H9 (cell line): ENCODE data around the gene MACC1. TPM values are rescaled to one million over a fixed set of nuclear protein-coding genes. Genes with fewer than 3 reads are reported as not detected.

Experiments
- DNase-seq: peaks from one replicate; pipeline ENCODE4 v3.0.0-alpha.2; 2017
- H2AFZ ChIP-seq: one replicate; pipeline ENCODE4 v1.6.1; 2013; ENCODE audit warnings: mild to moderate bottlenecking, low read length, control low read depth, moderate library complexity
- H2AK5ac ChIP-seq: 2 replicates; pipeline ENCODE4 v1.6.1; 2013; ENCODE audit warnings: low read length, control low read depth, mixed read lengths; ENCODE audit not compliant: insufficient read length
- H2BK120ac ChIP-seq: one replicate; pipeline ENCODE4 v1.6.1; 2013; ENCODE audit warnings: low read depth, mild to moderate bottlenecking, low read length, control low read depth, inconsistent platforms; ENCODE audit not compliant: poor library complexity, severe bottlenecking
- H2BK12ac ChIP-seq: 2 replicates; pipeline ENCODE4 v1.6.1; 2013; ENCODE audit warnings: low read length, control low read depth, mixed read lengths, low read depth; ENCODE audit not compliant: insufficient read length
- H2BK15ac ChIP-seq: 2 replicates; pipeline ENCODE4 v1.6.1; 2013; ENCODE audit warnings: low read depth, low read length, control low read depth
- H2BK20ac ChIP-seq: one replicate; pipeline ENCODE4 v1.6.1; 2013; ENCODE audit warnings: low read depth, mild to moderate bottlenecking, low read length, control low read depth, inconsistent platforms; ENCODE audit not compliant: poor library complexity, severe bottlenecking
- H2BK5ac ChIP-seq: 2 replicates; pipeline ENCODE4 v1.6.1; 2013; ENCODE audit warnings: low read length, control low read depth, mixed read lengths; ENCODE audit not compliant: insufficient read length
- H3K14ac ChIP-seq: 2 replicates; pipeline ENCODE4 v1.6.1; 2013; ENCODE audit warnings: low read length, control low read depth; ENCODE audit not compliant: insufficient read depth
- H3K18ac ChIP-seq: 2 replicates; pipeline ENCODE4 v1.6.1; 2013; ENCODE audit warnings: low read depth, mild to moderate bottlenecking, mixed read lengths, low read length, control low read depth; ENCODE audit not compliant: insufficient read length
- H3K23ac ChIP-seq: 2 replicates; pipeline ENCODE4 v1.6.1; 2013; ENCODE audit warnings: low read length, control low read depth, mixed read lengths, low read depth; ENCODE audit not compliant: insufficient read length
- H3K23me2 ChIP-seq: 2 replicates; pipeline ENCODE4 v1.6.1; 2013; ENCODE audit warnings: low read depth, mild to moderate bottlenecking, mixed read lengths, low read length, control low read depth; ENCODE audit not compliant: insufficient read length, poor library complexity, severe bottlenecking
- H3K27ac ChIP-seq: 2 replicates; pipeline ENCODE4 v1.5.1; 2013; ENCODE audit warnings: low read length, control low read depth, mixed read lengths, low read depth; ENCODE audit not compliant: insufficient read length
- H3K27me3 ChIP-seq: 2 replicates; pipeline ENCODE4 v1.6.1; 2013; ENCODE audit warnings: low read length, control low read depth, inconsistent platforms; ENCODE audit not compliant: insufficient read depth
- H3K4ac ChIP-seq: 2 replicates; pipeline ENCODE4 v1.6.1; 2013; ENCODE audit warnings: low read depth, mild to moderate bottlenecking, control low read depth, inconsistent platforms, low read length, moderate library complexity
- H3K4me1 ChIP-seq: 2 replicates; pipeline ENCODE4 v1.6.1; 2013; ENCODE audit warnings: low read length, control low read depth, inconsistent platforms; ENCODE audit not compliant: insufficient read depth
- H3K4me2 ChIP-seq: 2 replicates; pipeline ENCODE4 v1.6.1; 2013; ENCODE audit warnings: low read length, control low read depth, mixed read lengths; ENCODE audit not compliant: insufficient read length, insufficient read depth
- H3K56ac ChIP-seq: 2 replicates; pipeline ENCODE4 v1.6.1; 2013; ENCODE audit warnings: low read depth, mild to moderate bottlenecking, mixed read lengths, low read length, control low read depth; ENCODE audit not compliant: insufficient read length
- H3K79me1 ChIP-seq: 2 replicates; pipeline ENCODE4 v1.6.1; 2013; ENCODE audit warnings: low read depth, mild to moderate bottlenecking, moderate library complexity, low read length, control low read depth, inconsistent platforms; ENCODE audit not compliant: insufficient read depth, poor library complexity, severe bottlenecking
- H3K79me2 ChIP-seq: 2 replicates; pipeline ENCODE4 v1.6.1; 2013; ENCODE audit warnings: low read length, control low read depth, inconsistent platforms; ENCODE audit not compliant: insufficient read depth
- H3K9ac ChIP-seq: 2 replicates; pipeline ENCODE4 v1.6.1; 2013; ENCODE audit warnings: low read length, control low read depth, mixed read lengths; ENCODE audit not compliant: insufficient read length; ENCODE audit errors: extremely low read depth
- H3K9me3 ChIP-seq: one replicate; pipeline ENCODE4 v1.6.1; 2013; ENCODE audit warnings: low read depth, low read length, inconsistent platforms; ENCODE audit not compliant: control insufficient read depth
- H3T11ph ChIP-seq: one replicate; pipeline ENCODE4 v1.6.1; 2013; ENCODE audit warnings: mild to moderate bottlenecking, low read length, control low read depth, inconsistent platforms
- H4K20me1 ChIP-seq: one replicate; pipeline ENCODE4 v1.6.1; 2013; ENCODE audit not compliant: control insufficient read depth, insufficient read length, insufficient read depth
- H4K5ac ChIP-seq: 2 replicates; pipeline ENCODE4 v1.6.1; 2013; ENCODE audit warnings: low read depth, mild to moderate bottlenecking, mixed read lengths, low read length, control low read depth; ENCODE audit not compliant: insufficient read length
- H4K8ac ChIP-seq: replicated peaks from 2 replicates; pipeline ENCODE4 v1.6.1; 2013; ENCODE audit warnings: low read length, control low read depth, mixed read lengths, low read depth; ENCODE audit not compliant: insufficient read length
- H4K91ac ChIP-seq: 2 replicates; pipeline ENCODE4 v1.6.1; 2013; ENCODE audit warnings: low read depth, mild to moderate bottlenecking, moderate library complexity, mixed read lengths, low read length, control low read depth; ENCODE audit not compliant: insufficient read length
- H3K27ac Mint-ChIP-seq, 3 experiments: 2 replicates in 2 of 3; 3 replicates in 1 of 3; pipeline ENCODE4 v1.8.0; 2020 to 2021; ENCODE audit warnings: mixed read lengths in 3 of 3, mild to moderate bottlenecking in 1 of 3, moderate library complexity in 1 of 3
- H3K27me3 Mint-ChIP-seq: 2 replicates; pipeline ENCODE4 v1.8.0; 2021; ENCODE audit warnings: low read depth, mild to moderate bottlenecking, moderate library complexity, mixed read lengths
- H3K36me3 Mint-ChIP-seq, 3 experiments: 2 replicates in 2 of 3; 3 replicates in 1 of 3; pipeline ENCODE4 v1.8.0; 2020 to 2021; ENCODE audit warnings: low read depth in 3 of 3, mixed read lengths in 3 of 3; ENCODE audit not compliant: insufficient read depth in 1 of 3
- H3K4me1 Mint-ChIP-seq, 2 experiments: 2 replicates each; pipeline ENCODE4 v1.8.0; 2020; ENCODE audit warnings: mixed read lengths in 2 of 2
- H3K4me3 Mint-ChIP-seq, 2 experiments: 2 replicates in 1 of 2; 3 replicates in 1 of 2; pipeline ENCODE4 v1.8.0; 2020 to 2021; ENCODE audit warnings: mild to moderate bottlenecking in 2 of 2, mixed read lengths in 2 of 2, moderate library complexity in 1 of 2
- H3K9me3 Mint-ChIP-seq, 2 experiments: 2 replicates in 1 of 2; 3 replicates in 1 of 2; pipeline ENCODE4 v1.8.0; 2020; ENCODE audit warnings: mild to moderate bottlenecking in 2 of 2, mixed read lengths in 2 of 2, moderate library complexity in 1 of 2
- CTCF ChIP-seq: fragments of 200-600 bp; sonication (generic); conservative IDR thresholded peaks from 3 replicates; pipeline ENCODE4 v1.8.0; 2021; ENCODE audit warnings: antibody characterized with exemption, mild to moderate bottlenecking
- WGBS: extraction: QIAGEN DNeasy Blood & Tissue Kit; methylation state at CpG from one replicate; pipeline ENCODE4 v1.1.7; 2013; ENCODE audit warnings: missing lambda C conversion rate, low lambda C conversion rate, mixed read lengths; ENCODE audit not compliant: insufficient read length; ENCODE audit errors: extremely low coverage; 5-methylcytosine and 5-hydroxymethylcytosine counted together
- total RNA-seq: library from RNA; stranded (reverse); gene quantifications from 2 replicates; pipeline ENCODE4 v1.2.1, GENCODE V29; 2021

The MACC1 gene
- total RNA-seq, 1 experiment from 2014 or later, result 11.0 TPM

GRCh38 chr7:20141002-20141345, 76.2 kb downstream of the MACC1 start:
- Mint-ChIP-seq H3K4me1 (peaks cover 0 to 6% of the 10 kb centered on the region in 2 experiments; a peak in 2 of 4 replicates), H3K36me3 (peaks cover 0 to 11% (median 9%) of the 10 kb centered on the region in 3 experiments; a peak in 3 of 7 replicates), H3K4me3 (no peak overlapping the region), H3K27me3 (no peaks in the 10 kb centered on the region), H3K9me3 (no peaks in the 10 kb centered on the region), H3K27ac (peak overlapping the region in 1 of 3 experiments; percentile 15; a peak in 1 of 7 replicates)
- no peak overlapping the region for H3K56ac ChIP-seq
- H2BK12ac ChIP-seq, result no peak overlapping the region
- no peak for DNase-seq
- no peak overlapping the region for H3K27ac ChIP-seq
- no peaks in the 10 kb centered on the region for H3K27me3 ChIP-seq
- no peaks in the 10 kb centered on the region for H3K9me3 ChIP-seq
- no peak overlapping the region for H3K4me2 ChIP-seq
- H4K5ac ChIP-seq, result no peak overlapping the region
- H3K79me2 ChIP-seq, result no peaks in the 10 kb centered on the region
- no peaks in the 10 kb centered on the region; the same call in 1 of the 2 replicates for H3K4me1 ChIP-seq
- H2AK5ac ChIP-seq, result no peak overlapping the region
- H3K23ac ChIP-seq, result no peak overlapping the region
- H3K4ac ChIP-seq, result no peak overlapping the region
- H4K20me1 ChIP-seq, result no peaks in the 10 kb centered on the region
- no peak overlapping the region for H2BK15ac ChIP-seq
- H3K23me2 ChIP-seq, result no peaks in the 10 kb centered on the region
- H3K18ac ChIP-seq, result no peak overlapping the region
- H2BK120ac ChIP-seq, result no peak overlapping the region
- H3K79me1 ChIP-seq, result no peaks in the 10 kb centered on the region
- 100% methylated on average over 1 of the region's 2 CpGs for WGBS
- no peak overlapping the region for H3T11ph ChIP-seq
- H3K9ac ChIP-seq, result no peak overlapping the region
- H4K91ac ChIP-seq, result no peak overlapping the region
- H2BK20ac ChIP-seq, result no peak overlapping the region
- no peak overlapping the region for H2BK5ac ChIP-seq
- H4K8ac ChIP-seq, result no peak overlapping the region
- no peak overlapping the region for H3K14ac ChIP-seq
- no peak overlapping the region for H2AFZ ChIP-seq
- no peak for TF ChIP-seq CTCF
